HG03558 (cell line): Measurements from ENCODE around the gene TASP1.
"Not testable (repeated sequence)": the region's sequence is repeated elsewhere in the genome, so short reads cannot be mapped to it uniquely, and the experiment has no call there.

ENCODE experiments used
- ATAC-seq: cut with Tn5 transposase; IDR thresholded peaks from one replicate; pipeline ENCODE4 v1.9.1; 2021; ENCODE audit warnings: moderate number of reproducible peaks; ENCODE audit not compliant: unreplicated experiment; ENCODE audit errors: extremely low read depth

Gene TASP1

GRCh38 chr20:13416531-13416930 is 222.2 kb downstream of the TASP1 start:
- no peak for ATAC-seq

GRCh38 chr20:13412806-13413445 is 225.8 kb downstream of the TASP1 start:
- no peak for ATAC-seq

GRCh38 chr20:13404293-13404692 is 234.4 kb downstream of the TASP1 start:
- no peak for ATAC-seq

GRCh38 chr20:13403453-13403852 is 235.3 kb downstream of the TASP1 start:
- no peak for ATAC-seq

GRCh38 chr20:13402986-13403385 is 235.7 kb downstream of the TASP1 start:
- ATAC-seq, result no peak

- no peak for ATAC-seq
Measured at GRCh38 chr20:13402171-13402760, 236.5 kb downstream of the TASP1 start.

- no peak for ATAC-seq
Measured at GRCh38 chr20:13401596-13401995, 237.1 kb downstream of the TASP1 start.

GRCh38 chr20:13400453-13400852 is 238.3 kb downstream of the TASP1 start:
- ATAC-seq, result no peak

GRCh38 chr20:13397300-13397724 is 241.4 kb downstream of the TASP1 start:
- ATAC-seq, result no peak

GRCh38 chr20:13396826-13397225 is 241.9 kb downstream of the TASP1 start:
- no peak for ATAC-seq

- ATAC-seq, result no peak
Measured at GRCh38 chr20:13396022-13396421, 242.7 kb downstream of the TASP1 start.

- no peak for ATAC-seq
Measured at GRCh38 chr20:13395232-13395631, 243.5 kb downstream of the TASP1 start.

GRCh38 chr20:13392391-13392790 is 246.3 kb downstream of the TASP1 start:
- ATAC-seq, result no peak

- ATAC-seq, result no peak
Measured at GRCh38 chr20:13389115-13389514, 249.6 kb downstream of the TASP1 start.

- ATAC-seq, result no peak
Measured at GRCh38 chr20:13384132-13384531, 254.6 kb downstream of the TASP1 start.

- no peak for ATAC-seq
Measured at GRCh38 chr20:13382786-13383185, 255.9 kb downstream of the TASP1 start.

GRCh38 chr20:13380497-13381229 is 258.1 kb downstream of the TASP1 start:
- not testable (repeated sequence) for ATAC-seq

- ATAC-seq, result no peak
Measured at GRCh38 chr20:13373400-13373799, 265.3 kb downstream of the TASP1 start.

GRCh38 chr20:13364278-13365170 is 274.2 kb downstream of the TASP1 start:
- ATAC-seq, result no peak

- no peak for ATAC-seq
Measured at GRCh38 chr20:13363473-13363872, 275.3 kb downstream of the TASP1 start.
